Hematopoietic multipotent progenitor cell treated with erythropoietin and hydrocortisone succinate and interleukin-3 and kit ligand, for 8 days (in vitro differentiated cells): ENCODE data around the gene ABLIM1.

Experiments
- DNase-seq: peaks from one replicate; pipeline ENCODE4 v3.0.0-alpha.2; 2015

ABLIM1 gene

GRCh38 chr10:114576132-114576487 is 82.0 kb downstream of the ABLIM1 start:
- no peak for DNase-seq

DNA sequence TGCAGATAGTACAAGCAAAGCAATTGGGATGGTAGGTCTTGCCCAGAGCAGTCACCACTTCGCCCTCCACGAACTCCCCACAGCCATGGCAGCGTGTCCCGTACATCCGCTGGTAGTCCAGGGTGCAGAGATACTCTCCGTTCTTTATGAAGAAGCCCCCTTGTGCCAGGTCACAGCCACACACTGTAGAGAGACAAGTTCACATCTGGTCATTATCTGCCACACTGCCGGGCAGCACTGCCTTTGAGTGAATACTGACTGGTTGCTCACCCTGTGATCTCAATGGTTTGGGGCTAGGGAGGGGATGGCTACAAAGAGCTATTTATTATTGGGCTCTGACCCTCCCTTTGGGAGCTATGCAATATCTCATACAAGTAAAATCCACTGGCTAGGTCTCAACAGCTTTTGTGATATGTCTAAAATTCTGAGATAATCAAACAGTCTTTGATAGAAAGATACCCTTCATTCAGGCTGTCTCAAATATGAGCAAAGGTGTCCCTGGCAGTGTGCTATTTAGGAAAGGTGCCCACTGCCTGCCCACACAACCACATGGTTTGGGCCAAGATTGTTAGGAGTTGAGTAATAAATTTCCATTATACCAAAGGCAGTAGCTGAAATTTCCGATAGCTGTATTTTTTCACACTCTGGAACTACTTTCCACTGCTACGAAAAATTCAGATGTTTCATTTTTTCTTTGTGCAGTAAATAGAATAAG is 82.5 kb downstream of the ABLIM1 start:
- DNase-seq = no peak

GRCh38 chr10:114573330-114574045 is 84.6 kb downstream of the ABLIM1 start:
- no peak for DNase-seq

DNA sequence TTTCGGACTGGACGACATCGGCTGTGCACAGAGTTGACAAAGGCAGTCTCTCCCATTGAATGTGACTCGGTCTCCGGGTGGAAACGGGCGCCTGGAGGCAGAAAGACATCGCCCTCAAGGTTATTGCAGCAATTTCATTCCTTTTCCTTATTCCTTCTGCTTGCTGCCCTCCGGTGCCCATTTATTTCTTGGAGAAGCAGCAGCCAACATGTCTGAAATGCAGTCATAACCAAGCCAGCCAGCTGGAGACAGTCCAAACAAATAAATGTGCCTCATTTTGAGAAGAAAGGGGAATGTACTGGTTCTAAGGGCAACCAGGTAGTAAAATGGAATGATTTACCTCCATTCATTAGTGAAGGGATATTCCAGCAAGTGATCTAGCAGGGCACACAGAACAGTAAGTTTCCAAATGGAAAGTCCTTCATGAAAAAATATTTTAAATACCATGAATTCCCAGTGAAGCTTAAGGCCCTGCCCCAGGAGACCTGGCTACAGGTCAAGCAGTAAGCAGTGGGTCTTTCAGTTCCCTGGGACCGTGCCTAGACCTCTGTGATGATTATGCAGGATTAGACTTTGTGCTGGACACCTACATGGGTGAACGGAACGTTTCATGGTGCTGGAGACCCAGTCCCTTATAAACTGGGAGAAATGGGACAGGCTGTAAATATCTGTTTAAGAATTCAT is 86.6 kb downstream of the ABLIM1 start:
- no peak for DNase-seq

DNA sequence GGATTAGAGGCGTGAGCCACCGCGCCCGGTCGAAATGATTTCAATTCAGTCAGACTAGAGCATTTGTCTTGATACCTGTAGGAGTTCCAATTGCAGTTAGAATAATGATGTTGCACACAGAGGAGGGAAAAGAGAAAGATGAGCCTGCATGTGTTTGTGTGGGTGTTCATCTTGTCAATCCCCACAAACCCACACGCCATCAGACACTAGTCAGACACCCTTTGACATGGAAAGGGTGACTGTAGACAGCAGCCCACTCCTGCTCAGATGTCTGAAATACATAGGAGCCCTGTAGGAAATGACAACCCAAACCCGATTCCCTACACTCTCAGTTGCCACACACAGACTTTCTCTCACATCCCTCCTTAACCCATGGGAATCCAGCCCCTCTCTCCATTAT is 92.0 kb downstream of the ABLIM1 start:
- no peak for DNase-seq

DNA sequence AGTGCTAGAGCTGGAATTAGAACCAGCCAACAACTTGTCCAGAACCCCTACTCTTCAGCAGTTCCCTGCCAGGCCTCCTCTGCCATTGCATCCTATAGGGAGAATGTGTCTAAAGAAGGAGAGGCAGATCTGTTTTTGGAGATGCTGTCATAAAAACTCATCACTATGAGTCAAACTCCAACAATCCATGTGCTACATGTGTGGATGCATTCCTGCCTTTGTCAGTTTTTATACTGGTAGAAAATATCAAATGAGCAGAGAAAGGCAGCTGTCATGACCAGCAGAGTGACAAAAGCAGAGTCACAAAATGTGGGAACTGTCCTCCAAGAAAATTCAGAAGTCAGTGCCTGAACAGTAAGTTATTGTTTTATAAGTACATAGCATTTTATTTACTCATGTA is 93.0 kb downstream of the ABLIM1 start:
- no peak for DNase-seq

DNA sequence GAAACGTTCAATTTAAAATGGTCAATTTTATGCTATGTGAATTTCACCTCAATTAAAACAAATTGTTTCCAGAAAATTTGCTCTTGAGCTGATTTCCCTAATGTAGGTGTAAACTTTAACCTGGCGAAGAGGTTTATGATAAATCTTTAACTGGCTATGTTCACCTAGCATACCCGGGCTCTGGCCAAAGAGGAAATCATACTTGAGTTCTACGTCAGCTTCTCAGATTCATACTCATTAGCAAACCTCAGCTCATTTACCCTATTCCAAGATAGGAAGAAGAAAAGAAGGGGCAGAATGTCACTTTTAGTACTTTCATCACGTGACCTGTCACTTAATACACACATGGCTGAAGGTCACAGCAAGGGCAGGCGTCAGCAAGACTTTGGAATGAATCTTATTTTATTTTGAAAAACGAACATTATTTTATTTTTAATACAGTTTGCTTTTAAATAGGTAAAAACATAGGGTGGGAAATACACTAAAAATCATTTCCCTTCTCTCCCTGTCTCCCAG is 97.0 kb downstream of the ABLIM1 start:
- no peak for DNase-seq

DNA sequence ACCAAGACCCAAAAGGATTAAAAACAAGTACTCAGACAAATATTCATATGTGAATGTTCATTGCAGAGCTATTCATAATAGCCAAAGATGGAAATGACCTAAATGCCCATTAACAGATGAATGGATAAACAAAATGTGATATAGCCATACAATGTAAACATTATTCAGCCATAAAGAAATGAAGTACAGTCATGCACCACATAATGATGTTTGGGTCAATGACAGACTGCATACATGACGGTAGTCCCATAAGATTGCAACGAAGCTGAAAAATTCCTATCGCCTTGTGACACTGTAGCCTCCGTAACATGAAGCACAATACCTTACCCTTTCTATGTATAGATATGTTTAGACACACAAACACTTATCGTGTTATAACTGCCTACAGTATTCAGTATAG is 97.9 kb downstream of the ABLIM1 start:
- no peak for DNase-seq

DNA sequence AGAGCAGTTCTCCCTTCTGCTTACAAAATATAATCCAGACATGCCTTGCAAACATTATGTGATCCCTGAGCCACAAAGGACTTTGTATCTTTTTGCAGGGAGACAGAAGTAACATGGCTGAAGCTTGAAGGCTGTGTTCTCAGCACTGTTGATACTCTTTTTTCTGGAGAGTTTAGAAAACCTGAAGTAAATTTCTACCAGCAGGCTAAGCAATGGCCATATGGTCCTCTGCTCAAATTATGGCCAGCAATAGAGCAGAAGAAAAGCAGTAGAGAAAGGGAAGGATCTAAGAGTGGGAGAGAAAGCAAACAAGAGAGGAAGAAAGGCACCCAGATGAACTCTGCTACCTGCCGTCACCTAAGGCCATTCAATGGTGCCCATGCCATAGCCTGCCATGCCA is 98.4 kb downstream of the ABLIM1 start:
- DNase-seq = no peak

GRCh38 chr10:114557854-114558253 is 100.2 kb downstream of the ABLIM1 start:
- DNase-seq = no peak

DNA sequence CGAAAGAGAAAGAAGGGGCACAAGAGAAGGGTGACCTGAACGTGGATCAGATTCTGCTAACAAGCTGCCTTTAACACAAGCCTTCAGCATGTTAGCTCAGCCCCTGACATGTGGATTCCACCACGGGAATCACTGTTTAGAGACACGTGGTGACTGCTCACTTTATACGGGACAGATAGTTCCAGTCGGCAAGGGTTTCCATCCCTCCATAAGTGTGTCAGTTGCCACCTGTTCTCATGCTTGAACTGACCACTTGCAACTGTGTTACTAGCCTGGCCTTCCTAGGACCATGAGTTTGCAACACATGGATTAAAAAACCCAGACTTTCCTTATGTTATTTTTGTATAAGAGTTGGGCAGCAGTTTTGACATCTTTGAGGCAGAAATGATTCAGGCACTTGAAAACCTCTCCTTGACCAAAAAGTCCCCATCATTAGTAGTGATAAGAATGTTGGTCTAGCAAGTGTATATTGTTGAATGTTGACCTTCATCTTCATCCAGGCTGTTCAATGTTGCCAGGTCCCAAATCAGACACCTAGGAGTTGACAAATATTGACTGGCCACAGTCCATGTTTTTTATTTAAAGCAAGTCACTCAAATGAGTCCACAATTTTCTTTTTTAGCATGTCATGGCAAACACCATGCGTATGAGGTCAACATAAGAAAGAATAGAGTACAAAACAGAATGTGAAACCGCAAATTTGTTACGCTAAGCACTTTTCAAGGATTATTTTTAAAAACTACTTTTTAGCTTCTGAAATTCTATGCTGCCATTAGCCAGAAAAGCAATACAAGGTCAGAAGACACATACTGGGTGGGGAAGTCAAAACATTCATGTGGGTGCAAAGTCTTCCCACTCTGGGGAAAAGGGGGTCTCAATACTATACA is 101.6 kb downstream of the ABLIM1 start:
- no peak for DNase-seq

- DNase-seq = no peak
Observed at GRCh38 chr10:114553436-114553835, 104.6 kb downstream of the ABLIM1 start.

DNA sequence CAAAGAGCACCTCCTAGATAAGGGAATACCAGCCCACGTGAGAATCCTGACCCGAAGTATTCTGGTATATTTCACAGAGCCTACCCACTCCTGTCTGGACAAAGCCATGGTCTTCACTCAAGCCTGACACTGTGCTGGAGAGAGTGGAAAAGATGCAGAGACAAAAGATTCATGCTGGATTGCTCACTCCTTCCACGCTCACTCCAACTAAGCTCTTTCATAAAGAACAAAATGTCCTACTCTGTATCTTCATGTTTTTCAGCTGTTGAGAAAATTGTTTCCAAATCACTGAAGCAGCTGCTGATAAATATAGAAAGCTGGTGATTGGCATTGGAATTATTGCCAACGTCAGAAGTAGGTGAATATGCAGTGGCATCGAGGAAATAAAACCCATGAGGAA is 106.0 kb downstream of the ABLIM1 start:
- DNase-seq = no peak

DNA sequence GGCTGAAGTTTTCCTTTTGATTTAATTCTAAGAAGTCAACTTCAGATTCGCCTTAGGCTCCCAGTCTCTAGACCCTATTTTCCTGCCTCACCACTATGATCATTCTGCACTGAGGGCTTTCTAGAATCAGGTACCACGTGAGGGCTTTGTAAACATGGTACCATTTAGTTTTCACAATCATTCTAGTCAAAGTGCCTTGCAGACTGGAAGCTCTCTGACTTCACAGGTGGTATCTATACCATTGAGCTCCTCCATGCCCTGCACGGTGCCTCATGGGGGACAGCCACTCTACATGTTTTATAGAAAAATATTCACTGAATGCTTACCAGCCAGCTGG is 106.5 kb downstream of the ABLIM1 start:
- no peak for DNase-seq

DNA sequence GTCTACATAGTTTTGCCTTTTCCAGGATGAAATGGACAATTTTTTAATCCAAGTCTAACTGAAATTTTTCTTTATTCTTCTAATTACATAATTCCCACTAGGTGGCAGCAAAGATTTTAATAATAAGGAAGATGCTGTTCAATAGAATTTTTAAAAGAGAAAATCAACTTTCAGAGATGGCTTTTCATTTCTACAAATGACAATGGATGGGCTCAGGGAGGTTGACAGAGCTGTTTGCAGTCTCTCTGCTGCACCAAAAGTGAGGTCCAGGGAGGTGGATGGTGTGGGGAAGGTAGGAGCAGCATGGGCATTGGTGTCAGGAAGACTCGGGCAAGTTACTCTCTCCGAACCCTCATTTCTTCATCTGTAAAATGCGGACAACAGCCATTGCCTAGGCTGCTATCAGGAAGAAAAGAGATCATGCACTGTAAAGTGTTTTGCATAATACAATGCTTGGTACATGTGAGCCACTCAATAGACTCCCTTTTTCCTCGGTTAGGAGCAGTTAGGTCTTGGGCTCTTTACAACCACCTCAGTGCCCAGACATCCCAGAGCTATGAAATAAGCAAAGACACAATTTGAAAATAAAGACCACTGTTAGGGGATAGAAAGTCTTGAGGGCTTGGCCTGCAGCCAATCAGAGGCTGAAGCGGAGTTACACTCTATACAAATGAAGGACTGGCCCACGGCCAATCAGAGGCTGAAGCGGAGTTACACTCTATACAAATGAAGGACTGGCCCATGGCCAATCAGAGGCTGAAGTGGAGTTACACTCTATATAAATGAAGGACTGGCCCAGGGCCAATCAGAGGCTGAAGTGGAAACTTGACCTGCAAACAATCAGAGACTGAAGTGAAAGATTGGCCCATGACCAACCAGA is 107.1 kb downstream of the ABLIM1 start:
- peak; percentile 59 for DNase-seq

GRCh38 chr10:114548662-114549061 is 109.4 kb downstream of the ABLIM1 start:
- peak; percentile 13 for DNase-seq

GRCh38 chr10:114547514-114547913 is 110.6 kb downstream of the ABLIM1 start:
- peak; percentile 74 for DNase-seq

- DNase-seq = no peak
Observed at GRCh38 chr10:114547056-114547455, 111.0 kb downstream of the ABLIM1 start.

- DNase-seq = no peak
Observed at GRCh38 chr10:114545819-114546218, 112.3 kb downstream of the ABLIM1 start.

GRCh38 chr10:114545071-114545470 is 113.0 kb downstream of the ABLIM1 start:
- DNase-seq = no peak

DNA sequence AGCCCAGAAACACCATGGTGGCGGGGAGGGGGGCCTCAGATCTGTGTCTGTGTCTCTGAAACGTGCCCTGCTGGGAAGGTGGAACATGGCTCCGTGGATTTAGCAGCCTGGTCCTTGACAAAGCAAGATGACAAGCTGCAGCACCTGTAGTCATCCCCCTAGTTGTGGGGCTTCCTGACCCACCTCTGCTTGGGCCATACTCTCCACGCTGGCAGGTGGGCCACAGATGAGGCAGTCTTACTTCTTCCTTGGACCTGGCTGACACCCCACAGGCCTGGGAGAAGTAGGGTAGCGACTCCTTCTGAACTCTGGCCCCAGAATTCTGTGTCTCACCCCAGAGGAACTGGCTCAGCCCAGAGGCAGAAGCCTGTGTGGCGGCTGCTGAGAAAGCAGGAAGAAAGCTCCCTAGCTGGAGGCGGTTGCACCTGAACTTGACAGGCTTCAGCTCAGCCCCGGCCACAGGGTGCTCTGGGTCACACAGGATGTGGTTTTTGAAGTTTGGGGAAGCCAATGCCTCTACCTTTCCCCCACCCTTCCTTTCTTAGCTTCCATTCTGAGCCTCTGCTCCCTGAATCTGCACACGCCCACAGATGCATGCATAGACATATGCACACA is 113.9 kb downstream of the ABLIM1 start:
- no peak for DNase-seq

DNA sequence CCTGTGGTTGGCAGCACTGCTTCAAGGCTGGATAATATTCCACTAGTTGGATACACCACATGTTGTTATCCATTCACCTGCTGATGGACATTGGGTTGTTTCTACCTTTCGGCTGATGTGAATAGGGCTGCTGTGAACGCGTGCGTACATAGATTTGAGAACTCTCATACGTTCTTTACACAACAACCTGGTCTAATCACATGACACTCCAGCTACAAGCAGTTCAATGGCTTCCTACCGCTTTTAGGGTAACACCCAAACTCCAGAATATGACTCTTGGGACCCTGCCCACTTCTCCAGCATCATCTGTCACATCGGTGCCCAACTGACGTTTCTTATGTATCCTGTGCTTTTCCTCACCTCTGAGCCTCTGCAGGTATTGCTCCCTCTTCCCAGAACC is 114.6 kb downstream of the ABLIM1 start:
- no peak for DNase-seq
